Measurements from ENCODE around the gene ZNF431. TPM values are rescaled to one million over a fixed set of nuclear protein-coding genes. Genes with fewer than 3 reads are reported as not detected.
"Not testable (repeated sequence)": the region's sequence is repeated elsewhere in the genome, so short reads cannot be mapped to it uniquely, and the experiment has no call there.

The ZNF431 gene
- total RNA-seq, 1 donor: 4.0 TPM

- Histone ChIP-seq H3K9me3 (ENCODE audit: low read depth, low read length) (no peaks in the 10 kb centered on the region), H4K20me1 (ENCODE audit: insufficient read depth, low read length) (no peaks in the 10 kb centered on the region), H3K36me3 (ENCODE audit: insufficient read depth, low read length) (no peaks in the 10 kb centered on the region), H2AFZ (ENCODE audit: low read length) (no peak overlapping the region), H3K27me3 (ENCODE audit: insufficient read depth, low read length) (no peaks in the 10 kb centered on the region), H3K27ac (ENCODE audit: low read depth, low read length) (no peak overlapping the region), H3K79me2 (ENCODE audit: insufficient read depth, low read length) (no peaks in the 10 kb centered on the region), H3K4me1 (ENCODE audit: insufficient read depth, low read length) (no peaks in the 10 kb centered on the region), H3K4me2 (ENCODE audit: insufficient read depth, low read length) (no peak overlapping the region), H3K4me3 (ENCODE audit: insufficient read depth, low read length) (no peak overlapping the region)
- TF ChIP-seq CTCF (IDR thresholded peaks at IDR 0.05; ENCODE audit: extremely low read depth, low read depth, low read length): no peak
- no peak for DNase-seq (ENCODE audit: insufficient read length, low spot score, missing footprints)
Measured at GRCh38 chr19:21135433-21135832, 6.4 kb upstream of the ZNF431 start.

GRCh38 chr19:21138130-21138529, 3.7 kb upstream of the ZNF431 start:
- peaks cover under 1% of the 10 kb centered on the region for H3K36me3 ChIP-seq (ENCODE audit: insufficient read depth, low read length)
- peaks cover 6% of the 10 kb centered on the region for H3K4me1 ChIP-seq (ENCODE audit: insufficient read depth, low read length)
- peaks cover 11% of the 10 kb centered on the region for H3K79me2 ChIP-seq (ENCODE audit: insufficient read depth, low read length)
- no peak overlapping the region for H3K4me3 ChIP-seq (ENCODE audit: insufficient read depth, low read length)
- H3K27ac ChIP-seq (ENCODE audit: low read depth, low read length): no peak overlapping the region
- H3K27me3 ChIP-seq (ENCODE audit: insufficient read depth, low read length): no peaks in the 10 kb centered on the region
- H3K4me2 ChIP-seq (ENCODE audit: insufficient read depth, low read length): no peak overlapping the region
- TF ChIP-seq CTCF (IDR thresholded peaks at IDR 0.05; ENCODE audit: extremely low read depth, low read depth, low read length): no peak
- DNase-seq (ENCODE audit: insufficient read length, low spot score, missing footprints): no peak
- H2AFZ ChIP-seq (ENCODE audit: low read length): no peak overlapping the region
- no peaks in the 10 kb centered on the region for H3K9me3 ChIP-seq (ENCODE audit: low read depth, low read length)
- H4K20me1 ChIP-seq (ENCODE audit: insufficient read depth, low read length): no peaks in the 10 kb centered on the region

- H3K4me3 ChIP-seq (ENCODE audit: insufficient read depth, low read length); H3K27ac ChIP-seq (ENCODE audit: low read depth, low read length); DNase-seq (ENCODE audit: insufficient read length, low spot score, missing footprints); H3K4me1 ChIP-seq (ENCODE audit: insufficient read depth, low read length); H3K9me3 ChIP-seq (ENCODE audit: low read depth, low read length); H4K20me1 ChIP-seq (ENCODE audit: insufficient read depth, low read length); H3K4me2 ChIP-seq (ENCODE audit: insufficient read depth, low read length); H3K27me3 ChIP-seq (ENCODE audit: insufficient read depth, low read length): not testable (repeated sequence)
- peaks cover 18% of the 10 kb centered on the region for H3K79me2 ChIP-seq (ENCODE audit: insufficient read depth, low read length)
- H3K36me3 ChIP-seq (ENCODE audit: insufficient read depth, low read length): peaks cover 20% of the 10 kb centered on the region
- peak overlapping the region; percentile 93 for H2AFZ ChIP-seq (ENCODE audit: low read length)
Measured at GRCh38 chr19:21141006-21141405, 834 bp upstream of the ZNF431 start.

- Histone ChIP-seq H3K4me2 (ENCODE audit: insufficient read depth, low read length) (peak overlapping the region; percentile 72), H3K79me2 (ENCODE audit: insufficient read depth, low read length) (peaks cover 18% of the 10 kb centered on the region), H4K20me1 (ENCODE audit: insufficient read depth, low read length) (no peaks in the 10 kb centered on the region), H3K27me3 (ENCODE audit: insufficient read depth, low read length) (no peaks in the 10 kb centered on the region), H3K27ac (ENCODE audit: low read depth, low read length) (no peak overlapping the region), H2AFZ (ENCODE audit: low read length) (no peak overlapping the region), H3K4me3 (ENCODE audit: insufficient read depth, low read length) (no peak overlapping the region), H3K36me3 (ENCODE audit: insufficient read depth, low read length) (peaks cover 37% of the 10 kb centered on the region), H3K4me1 (ENCODE audit: insufficient read depth, low read length) (peaks cover 6% of the 10 kb centered on the region), H3K9me3 (ENCODE audit: low read depth, low read length) (no peaks in the 10 kb centered on the region)
- TF ChIP-seq CTCF (IDR thresholded peaks at IDR 0.05; ENCODE audit: extremely low read depth, low read depth, low read length): no peak
- DNase-seq (ENCODE audit: insufficient read length, low spot score, missing footprints): peak; percentile 22
Measured at GRCh38 chr19:21143428-21143827, 1.6 kb downstream of the ZNF431 start.

All from osteoblast (primary cell).